ENCODE measurements around the gene LETM1. TPM values are rescaled to one million over a fixed set of nuclear protein-coding genes. Genes with fewer than 3 reads are reported as not detected.

LETM1 gene
- total and polyA plus RNA-seq, 2 of the 8 experiments (the other 6 are each of a cell fraction or from before 2014, with no cell fraction given), result 19.8 to 50.1 TPM

DNA sequence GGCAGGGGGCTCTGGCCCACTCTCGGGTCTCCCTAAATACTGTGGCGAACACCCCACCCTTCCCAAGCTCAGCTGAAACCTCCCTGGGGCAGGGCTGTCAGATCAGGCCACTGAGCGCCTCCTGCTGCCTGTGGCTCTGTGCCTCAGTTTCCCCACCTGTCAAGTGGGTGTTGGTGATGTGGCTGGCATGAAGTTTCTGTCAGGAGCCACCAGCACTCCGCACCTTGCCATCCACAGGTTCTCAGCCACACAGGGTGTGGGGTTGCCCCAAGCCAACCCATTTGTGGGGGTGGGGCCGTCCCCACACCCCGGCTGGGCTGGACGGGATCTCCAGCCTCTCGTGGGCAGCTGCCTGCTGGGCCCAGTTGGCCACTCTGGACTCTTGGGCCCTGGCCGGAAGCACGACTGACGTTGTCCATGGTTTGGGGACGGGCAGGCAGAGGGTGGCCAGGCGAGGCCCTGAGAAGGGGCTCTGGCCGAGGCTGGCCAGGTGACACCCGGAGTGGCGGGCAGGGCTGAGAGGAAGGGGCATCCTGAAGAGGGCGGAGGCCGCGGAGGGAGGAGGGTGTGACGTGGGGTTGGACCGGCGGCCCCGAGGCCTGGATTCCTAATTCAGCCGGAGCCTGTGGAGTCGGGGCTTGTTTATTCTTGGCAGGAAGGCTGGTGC, 68.4 kb downstream of the LETM1 start (continued):
- no peak for TF ChIP-seq ASH2L (IDR thresholded peaks at IDR 0.05; ENCODE audit: low read length)
- TF ChIP-seq CTBP2 (IDR thresholded peaks at IDR 0.05; ENCODE audit: borderline replicate concordance, insufficient read depth, insufficient read length, low read length), result no peak
- TF ChIP-seq CHD1 (IDR thresholded peaks at IDR 0.05; ENCODE audit: low read depth, low read length), result no peak
- TF ChIP-seq RBBP5 (IDR thresholded peaks at IDR 0.05; ENCODE audit: borderline replicate concordance, low read depth, low read length), result no peak
- TF ChIP-seq MAFK (IDR thresholded peaks at IDR 0.05; ENCODE audit: low read depth, low read length), result no peak
- TF ChIP-seq SUZ12 (IDR thresholded peaks at IDR 0.05; ENCODE audit: low read length), result no peak
- no peak for TF ChIP-seq NANOG (IDR thresholded peaks at IDR 0.05; ENCODE audit: insufficient read depth, low read depth, low read length, poor library complexity, severe bottlenecking)
- TF ChIP-seq RFX5 (IDR thresholded peaks at IDR 0.05; ENCODE audit: borderline replicate concordance, low read depth, low read length), result no peak
- TF ChIP-seq GTF2F1 (IDR thresholded peaks at IDR 0.05; ENCODE audit: borderline replicate concordance, low read depth, low read length), result no peak
- TF ChIP-seq TEAD4 (IDR thresholded peaks at IDR 0.05; ENCODE audit: low read depth, low read length), result no peak
